ENCODE results near the gene TMEM272. TPM values are rescaled to one million over a fixed set of nuclear protein-coding genes. Genes with fewer than 3 reads are reported as not detected.

The TMEM272 gene
- total and polyA plus RNA-seq, 9 of the 15 experiments (the other 6 are each of a cell fraction or from before 2014, with no cell fraction given): 0.04 to 0.16 (median 0.06) TPM; not detected in 2

DNA sequence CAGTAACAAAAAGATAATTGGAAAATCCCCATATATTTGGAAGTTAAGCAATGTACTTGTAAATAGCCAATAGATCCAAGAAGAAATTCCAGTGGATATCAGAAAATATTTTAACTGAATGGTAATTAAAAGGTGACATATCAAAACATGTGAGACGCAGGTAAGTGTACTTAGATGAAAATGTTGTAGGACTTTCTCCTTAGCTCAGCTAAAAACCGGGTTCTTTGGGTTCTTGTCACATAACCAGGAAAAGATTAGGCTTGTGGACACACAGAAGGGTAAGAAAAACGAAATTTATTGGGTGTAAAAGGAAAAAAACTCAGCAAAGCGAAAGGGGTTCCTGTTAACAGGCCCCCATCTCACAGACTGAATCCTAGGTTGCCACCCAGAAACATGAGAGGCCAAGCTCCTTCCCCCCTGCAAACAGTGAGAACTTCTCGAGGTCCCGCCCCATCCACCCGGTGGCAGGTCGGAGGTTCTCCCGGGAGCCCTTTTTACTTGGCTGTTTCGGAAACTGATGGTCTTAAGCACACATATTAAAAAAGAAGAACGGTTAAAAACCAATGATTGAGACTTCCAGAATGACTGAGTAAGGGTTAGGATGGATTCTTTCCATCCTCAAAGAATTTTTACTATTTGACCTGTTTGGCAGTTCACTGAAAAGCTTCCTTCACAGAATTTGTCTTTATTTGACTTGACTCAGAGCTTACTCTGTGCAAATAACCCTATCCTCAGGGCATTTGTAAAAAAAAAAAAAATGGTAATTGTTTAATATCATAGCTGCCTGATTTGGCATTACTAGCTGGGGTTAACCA, 13.7 kb upstream of the TMEM272 start:
- ChIA-PET POLR2A (interaction anchor here (0.7 kb wide), 1 partner anchor 253 kb away, joined by 3 read pairs; no protein-coding TSS in a partner anchor), CTCF (ENCODE audit: low intra/inter-chr PET ratio) (no interaction called here)
- ATAC-seq (no peak), DNase-seq (ENCODE audit: extremely low read depth in 1 of 4, low spot score in 3 of 4) (no peak), FAIRE-seq (no peak)
- Histone ChIP-seq H3K27me3 (ENCODE audit: control insufficient read depth in 2 of 2, insufficient read depth in 2 of 2, low read length in 2 of 2) (no peaks in the 10 kb centered on the region), H3K36me3 (ENCODE audit: control insufficient read depth, insufficient read depth, low read length) (no peaks in the 10 kb centered on the region), H3K4me2 (ENCODE audit: insufficient read depth, low read length) (no peak overlapping the region), H3K4me3 (no peak overlapping the region), H4K20me1 (replicated peaks; ENCODE audit: control insufficient read depth, insufficient read depth, low read length) (no peaks in the 10 kb centered on the region), H3K4me1 (replicated peaks in 1 of 2; ENCODE audit: control insufficient read depth in 2 of 2, insufficient read depth in 2 of 2, low read length in 2 of 2) (no peaks in the 10 kb centered on the region; a peak in 1 of 5 replicates), H3K9ac (ENCODE audit: insufficient read depth in 1 of 2, low read depth in 2 of 2, low read length in 2 of 2) (no peak overlapping the region), H3K9me1 (ENCODE audit: control insufficient read depth, insufficient read depth, low read length) (no peaks in the 10 kb centered on the region), H3K79me2 (ENCODE audit: control insufficient read depth, insufficient read depth, low read length) (no peaks in the 10 kb centered on the region), H3K9me3 (replicated peaks; ENCODE audit: control insufficient read depth, insufficient read depth, low read depth, low read length) (no peaks in the 10 kb centered on the region), H2AFZ (ENCODE audit: low read depth, low read length) (no peak overlapping the region), H3K27ac (ENCODE audit: extremely low read depth, low read depth, low read length) (no peak overlapping the region)
- intact Hi-C loops (cut with micrococcal nuclease): no loop called here
- WGBS (ENCODE audit: insufficient coverage, low coverage, missing lambda C conversion rate): 51% methylated on average over 9 of the region's 11 CpGs
- in situ Hi-C loops (cut with MboI): no loop called here
- BruUV-seq (replicated peaks): no TSS peak
- TF ChIP-seq RBFOX2 (IDR thresholded peaks at IDR 0.05; ENCODE audit: low read depth, low read length) (no peak), ZFP36 (IDR thresholded peaks at IDR 0.05; ENCODE audit: low read depth, low read length, partially characterized antibody) (no peak), ZNF354B (CRISPR knock-in tag; IDR thresholded peaks at IDR 0.05) (no peak), SNIP1 (IDR thresholded peaks at IDR 0.05; ENCODE audit: low read depth) (no peak), HLTF (IDR thresholded peaks at IDR 0.05) (no peak)
- TF ChIP-seq, protein P1, sequence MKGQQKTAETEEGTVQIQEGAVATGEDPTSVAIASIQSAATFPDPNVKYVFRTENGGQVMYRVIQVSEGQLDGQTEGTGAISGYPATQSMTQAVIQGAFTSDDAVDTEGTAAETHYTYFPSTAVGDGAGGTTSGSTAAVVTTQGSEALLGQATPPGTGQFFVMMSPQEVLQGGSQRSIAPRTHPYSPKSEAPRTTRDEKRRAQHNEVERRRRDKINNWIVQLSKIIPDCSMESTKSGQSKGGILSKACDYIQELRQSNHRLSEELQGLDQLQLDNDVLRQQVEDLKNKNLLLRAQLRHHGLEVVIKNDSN (CRISPR knock-in tag; IDR thresholded peaks at IDR 0.05): no peak
